H1 (cell line): ENCODE results near the gene DAPK1. TPM values are rescaled to one million over a fixed set of nuclear protein-coding genes. Genes with fewer than 3 reads are reported as not detected.

Experiments used
- CTCF ChIA-PET: fragments of 300-600 bp; sonication (Branson Sonifier 250); formaldehyde crosslinking; loops from one replicate; lab custom pipeline; 2021; ENCODE audit not compliant: partially characterized antibody; lab: Charles Lee
- POLR2A ChIA-PET: fragments of 300-600 bp; sonication (Branson Sonifier 250); formaldehyde crosslinking; loops from one replicate; lab custom pipeline; 2021; ENCODE audit warnings: inconsistent platforms; ENCODE audit not compliant: partially characterized antibody; lab: Charles Lee
- DNase-seq, 2 experiments: peaks; one replicate each; pipeline versions ENCODE4 v3.0.0 to v3.0.0-alpha.2; 2010 to 2022; ENCODE audit warnings: low spot score in 2 of 2, low read depth in 1 of 2, mixed read lengths in 1 of 2
- FAIRE-seq: peaks from 2 replicates; lab custom pipeline; 2011; peaks lifted over from hg19 to GRCh38; lab: Jason Lieb, UNC
- H2AFZ ChIP-seq: 2 replicates; pipeline ENCODE4 v1.8.1; 2012; ENCODE audit warnings: low read length, inconsistent platforms
- H2AK5ac ChIP-seq: 2 replicates; pipeline ENCODE4 v1.6.1; 2013; ENCODE audit warnings: low read depth, low read length
- H2BK120ac ChIP-seq: replicated peaks from 2 replicates; pipeline ENCODE3; 2013; ENCODE audit warnings: low read depth, low read length, inconsistent platforms
- H2BK12ac ChIP-seq: 2 replicates; pipeline ENCODE4 v1.6.1; 2013; ENCODE audit warnings: low read depth, low read length
- H2BK15ac ChIP-seq: 2 replicates; pipeline ENCODE4 v1.6.1; 2013; ENCODE audit warnings: low read length
- H2BK20ac ChIP-seq: 2 replicates; pipeline ENCODE4 v1.6.1; 2013; ENCODE audit warnings: low read length
- H2BK5ac ChIP-seq: 2 replicates; pipeline ENCODE4 v1.6.1; 2013; ENCODE audit warnings: low read depth, low read length
- H3K14ac ChIP-seq: 2 replicates; pipeline ENCODE4 v1.6.1; 2013; ENCODE audit warnings: inconsistent platforms; ENCODE audit not compliant: insufficient read length
- H3K18ac ChIP-seq: 2 replicates; pipeline ENCODE4 v1.6.1; 2013; ENCODE audit warnings: low read length; ENCODE audit errors: extremely low read depth
- H3K23ac ChIP-seq: 2 replicates; pipeline ENCODE4 v1.6.1; 2013; ENCODE audit warnings: inconsistent platforms; ENCODE audit not compliant: insufficient read length
- H3K23me2 ChIP-seq: 2 replicates; pipeline ENCODE4 v1.6.1; 2013; ENCODE audit warnings: low read depth, low read length
- H3K27ac ChIP-seq: 2 replicates; pipeline ENCODE4 v1.6.1; 2011; ENCODE audit warnings: low read depth, low read length, inconsistent platforms
- H3K27me3 ChIP-seq, 4 experiments: replicated peaks in 1 of 4; 1 replicate in 1 of 4; 2 replicates in 3 of 4; pipeline versions ENCODE4 v1.6.1 to v1.8.1; 2011 to 2013; ENCODE audit warnings: low read length in 3 of 4, mild to moderate bottlenecking in 3 of 4, inconsistent platforms in 2 of 4, mixed read lengths in 2 of 4, moderate library complexity in 1 of 4; ENCODE audit not compliant: control insufficient read depth in 3 of 4, insufficient read depth in 3 of 4; ENCODE audit errors: extremely low read depth in 1 of 4
- H3K36me3 ChIP-seq, 4 experiments: 2 replicates each; pipeline versions ENCODE4 v1.6.1 to v1.8.1; 2011 to 2013; ENCODE audit warnings: mild to moderate bottlenecking in 4 of 4, low read length in 3 of 4, moderate library complexity in 2 of 4, control low read depth in 1 of 4, inconsistent platforms in 1 of 4; ENCODE audit not compliant: insufficient read depth in 4 of 4, control insufficient read depth in 2 of 4
- H3K4ac ChIP-seq: replicated peaks from 2 replicates; pipeline ENCODE3; 2013; ENCODE audit warnings: low read length, low read depth, mixed read lengths, inconsistent platforms; ENCODE audit not compliant: insufficient read length
- H3K4me1 ChIP-seq, 4 experiments: replicated peaks in 1 of 4; 1 replicate in 1 of 4; 2 replicates in 3 of 4; pipeline versions ENCODE4 v1.6.1 to v1.8.1; 2011 to 2013; ENCODE audit warnings: low read length in 3 of 4, inconsistent platforms in 2 of 4, mixed read lengths in 1 of 4; ENCODE audit not compliant: insufficient read depth in 4 of 4, control insufficient read depth in 3 of 4
- H3K4me2 ChIP-seq, 2 experiments: 2 replicates each; pipeline versions ENCODE4 v1.6.1 to v1.8.1; 2011 to 2013; ENCODE audit warnings: low read depth in 2 of 2, low read length in 2 of 2, control low read depth in 1 of 2, inconsistent platforms in 1 of 2, mild to moderate bottlenecking in 1 of 2; ENCODE audit not compliant: insufficient read depth in 1 of 2
- H3K4me3 ChIP-seq, 4 experiments: fragments of 200-600, 300-600 bp in 1 of 4; sonication (generic), shearing (Covaris generic), sonication (Bioruptor Twin) in 1 of 4; 2 replicates each; pipeline versions ENCODE4 v1.5.1 to v1.8.1; 2011 to 2016; ENCODE audit warnings: low read length in 4 of 4, low read depth in 3 of 4, control low read depth in 2 of 4, inconsistent platforms in 2 of 4, mild to moderate bottlenecking in 2 of 4, mixed read lengths in 1 of 4, moderate library complexity in 1 of 4; ENCODE audit not compliant: insufficient read depth in 2 of 4; ENCODE audit errors: extremely low read depth in 1 of 4
- H3K56ac ChIP-seq: replicated peaks from 2 replicates; pipeline ENCODE3; 2013; ENCODE audit warnings: low read depth, mild to moderate bottlenecking, mixed read lengths, low read length, inconsistent platforms; ENCODE audit not compliant: insufficient read length
- H3K79me1 ChIP-seq: 2 replicates; pipeline ENCODE4 v1.6.1; 2013; ENCODE audit warnings: low read depth, low read length, control low read depth
- H3K79me2 ChIP-seq, 2 experiments: 2 replicates each; pipeline versions ENCODE4 v1.6.1 to v1.8.1; 2012 to 2013; ENCODE audit warnings: low read length in 2 of 2, mild to moderate bottlenecking in 2 of 2, inconsistent platforms in 1 of 2; ENCODE audit not compliant: insufficient read depth in 2 of 2, control insufficient read depth in 1 of 2
- H3K9ac ChIP-seq, 4 experiments: replicated peaks in 1 of 4; 1 replicate in 1 of 4; 2 replicates in 3 of 4; pipeline versions ENCODE4 v1.6.1 to v1.8.1; 2011 to 2013; ENCODE audit warnings: low read depth in 3 of 4, low read length in 3 of 4, control low read depth in 2 of 4, mild to moderate bottlenecking in 2 of 4, moderate library complexity in 2 of 4, inconsistent platforms in 1 of 4; ENCODE audit errors: extremely low read depth in 1 of 4
- H3K9me3 ChIP-seq, 2 experiments: 2 replicates each; pipeline versions ENCODE4 v1.6.1 to v1.8.1; 2012 to 2013; ENCODE audit warnings: mild to moderate bottlenecking in 2 of 2, moderate library complexity in 2 of 2, control low read depth in 1 of 2, inconsistent platforms in 1 of 2, low read depth in 1 of 2, low read length in 1 of 2, mixed read lengths in 1 of 2; ENCODE audit not compliant: insufficient read depth in 2 of 2
- H4K20me1 ChIP-seq, 2 experiments: replicated peaks in 1 of 2; 2 replicates each; pipeline versions ENCODE3 to v1.8.1; 2011 to 2013; ENCODE audit warnings: inconsistent platforms in 2 of 2, low read length in 2 of 2, mild to moderate bottlenecking in 1 of 2; ENCODE audit not compliant: insufficient read depth in 2 of 2, control insufficient read depth in 1 of 2
- H4K5ac ChIP-seq: 2 replicates; pipeline ENCODE4 v1.6.1; 2013; ENCODE audit warnings: low read length, low read depth, mixed read lengths, inconsistent platforms; ENCODE audit not compliant: insufficient read length
- H4K8ac ChIP-seq: 2 replicates; pipeline ENCODE4 v1.8.0; 2013; ENCODE audit warnings: mild to moderate bottlenecking, moderate library complexity, low read length, inconsistent platforms; ENCODE audit not compliant: insufficient read depth; ENCODE audit errors: extremely low read depth
- H4K91ac ChIP-seq: replicated peaks from 2 replicates; pipeline ENCODE3; 2013; ENCODE audit warnings: low read length, mixed read lengths, inconsistent platforms; ENCODE audit not compliant: insufficient read length
- BRCA1 ChIP-seq: IDR thresholded peaks from 2 replicates; pipeline ENCODE4 v1.6.1; 2012; ENCODE audit warnings: low read depth, low read length, improper control_type of control experiment
- CHD2 ChIP-seq: IDR thresholded peaks from 2 replicates; pipeline ENCODE4 v1.6.1; 2012; ENCODE audit warnings: low read length, improper control_type of control experiment
- HDAC2 ChIP-seq, 2 experiments: fragments of 300-600 bp in 1 of 2; sonication (generic) in 1 of 2; IDR thresholded peaks; 2 replicates each; pipeline ENCODE4 v1.6.1; 2011 to 2012; ENCODE audit warnings: low read depth in 2 of 2, low read length in 2 of 2, mild to moderate bottlenecking in 2 of 2, moderate library complexity in 2 of 2, borderline replicate concordance in 1 of 2, inconsistent platforms in 1 of 2
- KDM5A ChIP-seq: fragments of 200-600 bp; IDR thresholded peaks from 2 replicates; pipeline ENCODE4 v1.7.1; 2012; ENCODE audit warnings: mild to moderate bottlenecking, low read length, inconsistent platforms, mixed read lengths
- MAFK ChIP-seq: IDR thresholded peaks from 2 replicates; pipeline ENCODE4 v1.6.1; 2012; ENCODE audit warnings: low read depth, mild to moderate bottlenecking, improper control_type of control experiment, low read length
- NANOG ChIP-seq: IDR thresholded peaks from 2 replicates; pipeline ENCODE4 v1.6.1; 2011; ENCODE audit warnings: low read length, low read depth, mild to moderate bottlenecking, inconsistent platforms; ENCODE audit not compliant: insufficient read depth, poor library complexity, severe bottlenecking
- YY1 ChIP-seq: IDR thresholded peaks from 2 replicates; pipeline ENCODE4 v1.6.1; 2011; ENCODE audit warnings: low read depth, mild to moderate bottlenecking, low read length
- ZNF274 ChIP-seq: IDR thresholded peaks from 2 replicates; pipeline ENCODE4 v1.7.0; 2012; ENCODE audit warnings: low read length, borderline replicate concordance; ENCODE audit errors: extremely low read depth
- WGBS, 2 experiments: shearing (Covaris generic) in 1 of 2; methylation state at CpG; one replicate each; pipeline versions ENCODE4 v1.1.6 to v1.1.7; 2013 to 2015; ENCODE audit warnings: low lambda C conversion rate in 2 of 2, mixed read lengths in 2 of 2, inconsistent platforms in 1 of 2, low coverage in 1 of 2, missing lambda C conversion rate in 1 of 2; ENCODE audit not compliant: insufficient replicate concordance in 2 of 2, insufficient coverage in 1 of 2, insufficient read length in 1 of 2; ENCODE audit errors: extremely low coverage in 1 of 2, missing lambda C conversion rate in 1 of 2; 5-methylcytosine and 5-hydroxymethylcytosine counted together
- polyA plus RNA-seq, 7 experiments: library from polyadenylated mRNA; depleted of rRNA in 3 of 7; stranded (reverse) in 5 of 7; unstranded in 2 of 7; fragments of >200 nt in 5 of 7; fragments of 200-250 nt in 2 of 7; gene quantifications; 1 replicate in 5 of 7; 2 replicates in 1 of 7; 4 replicates in 1 of 7; pipeline versions ENCODE4 v1.2.1 to v1.2.3, GENCODE V29; 2011 to 2013; ENCODE audit warnings: missing spikeins in 2 of 7, mixed read lengths in 2 of 7
- total RNA-seq: library from RNA; stranded (reverse); fragmentation: NEBNext Ultra II Directional; extraction: Animal tissue kit (Norgen Biotek cat#: 25700); gene quantifications from 2 replicates; pipeline ENCODE4 v1.2.1, GENCODE V29; 2021
- TF ChIP-seq, protein P1 (sequence below): IDR thresholded peaks from 2 replicates; pipeline ENCODE4 v1.6.1; 2012; ENCODE audit warnings: inconsistent platforms

The DAPK1 gene
- total and polyA plus RNA-seq, 2 of the 8 experiments (the other 6 are each of a cell fraction or from before 2014, with no cell fraction given), result 62.4 to 131 TPM

DNA sequence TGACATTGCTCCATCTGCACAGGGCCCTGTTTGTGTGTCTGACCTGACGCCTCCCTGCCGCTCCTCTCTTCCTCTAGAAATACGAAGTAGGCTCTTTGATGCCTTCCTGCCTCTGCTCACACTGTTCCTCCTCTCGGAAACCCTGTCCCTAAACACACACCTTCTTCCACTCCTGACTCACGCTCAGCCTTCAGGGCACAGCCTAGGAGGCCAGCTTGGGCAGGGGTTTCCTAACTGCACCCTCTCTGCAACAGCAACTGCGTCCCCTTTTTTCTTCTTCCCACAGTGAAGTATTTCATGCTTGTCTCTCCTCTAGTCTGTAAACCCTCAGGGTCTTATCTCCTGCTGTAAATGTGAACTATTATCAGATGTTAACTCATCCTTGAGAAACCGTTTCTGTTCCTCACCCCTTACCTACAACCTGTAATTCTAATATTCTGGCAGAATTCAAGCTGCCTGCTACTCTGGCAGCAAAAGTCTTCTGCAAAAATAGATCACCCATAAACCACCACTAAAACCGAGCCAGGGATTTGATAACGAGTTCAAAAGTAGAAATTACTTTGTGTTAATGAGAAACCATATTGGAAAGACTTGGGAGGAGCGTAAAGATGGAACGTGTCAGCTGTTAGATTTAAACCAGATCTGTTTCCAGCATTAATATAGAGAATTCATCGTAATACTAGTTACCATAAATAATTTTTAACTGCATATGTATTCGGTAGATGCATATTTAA is 100.2 kb downstream of the DAPK1 start:
- no peak for FAIRE-seq
- POLR2A ChIA-PET, result interaction anchor here (0.7 to 1.6 kb wide), 2 partner anchors 11 to 36 kb away, joined by 4 read pairs; no protein-coding TSS in a partner anchor
- no peaks in the 10 kb centered on the region for H3K36me3 ChIP-seq

More for the DNA sequence above, 100.2 kb downstream of the DAPK1 start:
- Histone ChIP-seq H4K91ac (no peak overlapping the region), H4K20me1 (peaks cover 14 to 31% of the 10 kb centered on the region in 2 experiments), H3K56ac (no peak overlapping the region), H3K18ac (no peak overlapping the region), H3K23me2 (no peaks in the 10 kb centered on the region), H4K5ac (no peak overlapping the region), H2BK20ac (no peak overlapping the region), H3K9ac (no peak overlapping the region), H3K14ac (no peak overlapping the region), H3K23ac (no peak overlapping the region), H3K4me3 (no peak overlapping the region), H2BK5ac (0 out of 2 replicates have a peak overlapping the region, but pooled peaks have one; percentile 26), H2BK12ac (no peak overlapping the region), H2AFZ (no peak overlapping the region), H3K27me3 (no peaks in the 10 kb centered on the region), H3K4ac (no peak overlapping the region), H4K8ac (no peak overlapping the region; the same call in 1 of the 2 replicates), H2AK5ac (peak overlapping the region; percentile 86), H3K27ac (no peak overlapping the region), H3K4me1 (peaks cover 5 to 20% (median 13%) of the 10 kb centered on the region in 4 experiments), H3K79me2 (peaks cover 0 to 89% of the 10 kb centered on the region in 2 experiments; a peak in 3 of 4 replicates), H3K9me3 (no peaks in the 10 kb centered on the region), H2BK120ac (no peak overlapping the region), H3K79me1 (peaks cover 19% of the 10 kb centered on the region), H2BK15ac (no peak overlapping the region), H3K4me2 (no peak overlapping the region)
- CTCF ChIA-PET, result no interaction called here
- TF ChIP-seq BRCA1 (no peak), HDAC2 (IDR thresholded peaks at IDR 0.05; ENCODE audit: borderline replicate concordance in 1 of 2, low read depth in 2 of 2, low read length in 2 of 2) (no peak), KDM5A (no peak), YY1 (no peak), NANOG (no peak), ZNF274 (no peak), MAFK (no peak), CHD2 (no peak)
- TF ChIP-seq, protein P1, sequence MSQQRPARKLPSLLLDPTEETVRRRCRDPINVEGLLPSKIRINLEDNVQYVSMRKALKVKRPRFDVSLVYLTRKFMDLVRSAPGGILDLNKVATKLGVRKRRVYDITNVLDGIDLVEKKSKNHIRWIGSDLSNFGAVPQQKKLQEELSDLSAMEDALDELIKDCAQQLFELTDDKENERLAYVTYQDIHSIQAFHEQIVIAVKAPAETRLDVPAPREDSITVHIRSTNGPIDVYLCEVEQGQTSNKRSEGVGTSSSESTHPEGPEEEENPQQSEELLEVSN, result no peak
- WGBS, 2 experiments, result 83% methylated on average over 13 of the region's 13 CpGs; no CpG with 5 or more reads in 1 of the 2 experiments
- DNase-seq, result no peak
